HFFc6 (cell line): Measurements from ENCODE around the gene FGF12. TPM values are rescaled to one million over a fixed set of nuclear protein-coding genes. Genes with fewer than 3 reads are reported as not detected.

ENCODE experiments used
- DNase-seq: peaks from one replicate; pipeline ENCODE4 v3.0.0-alpha.2; 2018
- H3K27ac Mint-ChIP-seq: 2 replicates; pipeline ENCODE4 v1.8.0; 2020; ENCODE audit warnings: mild to moderate bottlenecking, mixed read lengths
- H3K27me3 Mint-ChIP-seq: 2 replicates; pipeline ENCODE4 v1.8.0; 2021; ENCODE audit warnings: mild to moderate bottlenecking, moderate library complexity, mixed read lengths; ENCODE audit not compliant: insufficient read depth
- H3K36me3 Mint-ChIP-seq: 2 replicates; pipeline ENCODE4 v1.8.0; 2021; ENCODE audit warnings: low read depth, mixed read lengths
- H3K4me1 Mint-ChIP-seq: 2 replicates; pipeline ENCODE4 v1.8.0; 2020; ENCODE audit warnings: low read depth, mixed read lengths
- H3K4me3 Mint-ChIP-seq: 2 replicates; pipeline ENCODE4 v1.8.0; 2020; ENCODE audit warnings: mild to moderate bottlenecking, moderate library complexity, mixed read lengths
- H3K9me3 Mint-ChIP-seq: 2 replicates; pipeline ENCODE4 v1.8.0; 2020; ENCODE audit warnings: mild to moderate bottlenecking, mixed read lengths
- CTCF ChIP-seq: fragments of 200-600 bp; sonication (generic); IDR thresholded peaks from 2 replicates; pipeline ENCODE4 v1.5.0; 2021; ENCODE audit warnings: antibody characterized with exemption, mild to moderate bottlenecking
- total RNA-seq, 6 experiments: library from RNA; stranded (reverse); fragmentation: NEBNext Ultra II Directional; extraction: Animal tissue kit (Norgen Biotek cat#: 25700); gene quantifications; 2 replicates in 1 of 6; 3 replicates in 5 of 6; pipeline ENCODE4 v1.2.3, GENCODE V29; 2021

Gene FGF12
- total RNA-seq, 6 experiments from 2014 or later: not detected

GRCh38 chr3:192706272-192706671 lies 21.1 kb downstream of the FGF12 start:
- no peak for TF ChIP-seq CTCF
- Mint-ChIP-seq H3K27ac (no peak overlapping the region), H3K36me3 (no peaks in the 10 kb centered on the region), H3K27me3 (no peaks in the 10 kb centered on the region), H3K9me3 (peaks cover 21% of the 10 kb centered on the region), H3K4me3 (no peak overlapping the region), H3K4me1 (no peaks in the 10 kb centered on the region)
- DNase-seq: no peak

GRCh38 chr3:192700885-192701284 lies 26.5 kb downstream of the FGF12 start:
- Mint-ChIP-seq H3K27ac (no peak overlapping the region), H3K9me3 (peaks cover 17% of the 10 kb centered on the region), H3K27me3 (peaks cover 2% of the 10 kb centered on the region; the same call in 1 of the 2 replicates), H3K4me1 (no peaks in the 10 kb centered on the region), H3K36me3 (no peaks in the 10 kb centered on the region), H3K4me3 (no peak overlapping the region)
- TF ChIP-seq CTCF: no peak
- DNase-seq: no peak

GRCh38 chr3:192696943-192697587 lies 30.3 kb downstream of the FGF12 start:
- Mint-ChIP-seq H3K4me3 (no peak overlapping the region), H3K4me1 (no peaks in the 10 kb centered on the region), H3K27ac (no peak overlapping the region), H3K27me3 (peaks cover 2% of the 10 kb centered on the region; the same call in 1 of the 2 replicates), H3K36me3 (no peaks in the 10 kb centered on the region), H3K9me3 (peaks cover 11% of the 10 kb centered on the region)
- DNase-seq: no peak
- no peak for TF ChIP-seq CTCF

- TF ChIP-seq CTCF: no peak
- Mint-ChIP-seq H3K9me3 (peaks cover 34% of the 10 kb centered on the region), H3K27ac (no peak overlapping the region), H3K27me3 (no peaks in the 10 kb centered on the region), H3K36me3 (no peaks in the 10 kb centered on the region; the same call in 1 of the 2 replicates), H3K4me3 (no peak overlapping the region), H3K4me1 (no peaks in the 10 kb centered on the region)
- no peak for DNase-seq
Measured at GRCh38 chr3:192687488-192688152, 39.7 kb downstream of the FGF12 start.

- H3K27ac Mint-ChIP-seq: no peak overlapping the region
Measured at GRCh38 chr3:192685801-192686200, 41.5 kb downstream of the FGF12 start.

More at GRCh38 chr3:192685801-192686200, 41.5 kb downstream of the FGF12 start:
- DNase-seq: no peak
- Mint-ChIP-seq H3K36me3 (no peaks in the 10 kb centered on the region; the same call in 1 of the 2 replicates), H3K27me3 (no peaks in the 10 kb centered on the region), H3K4me1 (no peaks in the 10 kb centered on the region), H3K4me3 (no peak overlapping the region), H3K9me3 (peaks cover 39% of the 10 kb centered on the region)
- no peak for TF ChIP-seq CTCF
